Bronchial epithelial cell (primary cell): ENCODE results near the gene METTL23. TPM values are rescaled to one million over a fixed set of nuclear protein-coding genes. Genes with fewer than 3 reads are reported as not detected.
A peak's percentile ranks its signal among the peaks of the same experiment; 100 is the strongest.
"Not testable (repeated sequence)": the region's sequence is repeated elsewhere in the genome, so short reads cannot be mapped to it uniquely, and the experiment has no call there.

Experiments
- DNase-seq: peaks from one replicate; pipeline ENCODE4 v3.0.0-alpha.2; 2010; ENCODE audit warnings: low read depth
- FAIRE-seq: peaks from 2 replicates; lab custom pipeline; 2011; peaks lifted over from hg19 to GRCh38; lab: Jason Lieb, UNC
- H3K27me3 ChIP-seq: 2 replicates; pipeline ENCODE4 v1.5.1; 2011; ENCODE audit warnings: low read length; ENCODE audit not compliant: control insufficient read depth, insufficient read depth
- H3K36me3 ChIP-seq: 2 replicates; pipeline ENCODE4 v1.5.1; 2011; ENCODE audit warnings: low read length; ENCODE audit not compliant: control insufficient read depth, insufficient read depth
- H3K4me3 ChIP-seq: 2 replicates; pipeline ENCODE4 v1.5.1; 2011; ENCODE audit warnings: mild to moderate bottlenecking, low read depth, low read length, control low read depth
- CTCF ChIP-seq: IDR thresholded peaks from 2 replicates; pipeline ENCODE4 v1.5.1; 2011; ENCODE audit warnings: mild to moderate bottlenecking, moderate library complexity, low read length, control low read depth, inconsistent platforms; ENCODE audit not compliant: insufficient read depth, severe bottlenecking
- total RNA-seq: library from RNA; depleted of rRNA; stranded (reverse); fragments of >200 nt; gene quantifications from 2 replicates; pipeline ENCODE4 v1.2.1, GENCODE V29; 2014

The METTL23 gene
- total RNA-seq, 1 donor from 2014 or later, result 18.7 TPM

DNA sequence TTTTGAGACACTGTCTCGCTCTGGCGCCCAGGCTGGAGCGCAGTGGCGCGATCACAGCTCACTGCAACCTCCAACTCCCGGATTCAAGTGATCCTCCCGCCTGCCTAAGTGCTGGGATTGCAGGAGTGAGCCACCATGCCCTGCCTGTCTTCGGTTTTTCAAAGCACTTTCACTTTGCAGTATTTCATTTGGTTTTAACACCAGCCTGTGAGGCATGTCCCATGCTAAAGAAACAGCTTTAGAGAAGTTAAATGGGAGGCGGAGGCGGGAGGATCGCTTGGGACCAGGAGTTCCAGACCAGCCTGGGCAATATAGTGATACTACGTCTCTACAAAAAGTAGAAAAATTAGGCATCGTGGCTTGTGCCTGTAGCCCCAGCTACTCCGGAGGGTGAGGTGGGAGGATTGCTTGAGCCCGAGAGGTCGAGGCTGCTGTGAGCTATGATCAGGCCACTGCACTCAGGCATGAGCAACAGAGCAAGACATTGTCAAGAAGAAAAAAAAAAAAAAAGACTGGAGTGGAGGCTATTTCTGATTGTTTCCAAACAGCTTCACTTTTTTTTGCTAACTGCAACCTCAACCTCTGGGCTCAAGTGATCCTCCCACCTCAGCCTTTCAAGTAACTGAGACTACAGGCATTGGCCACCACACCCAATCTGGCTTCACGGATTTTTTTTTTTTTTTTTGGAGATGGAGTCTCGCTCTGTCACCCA, 1.3 kb downstream of the METTL23 start:
- TF ChIP-seq CTCF, result no peak
- H3K4me3 ChIP-seq, result peak overlapping the region; percentile 98
- FAIRE-seq (no peak), DNase-seq (no peak)
- peaks cover 9% of the 10 kb centered on the region for H3K36me3 ChIP-seq
- H3K27me3 ChIP-seq, result no peaks in the 10 kb centered on the region

DNA sequence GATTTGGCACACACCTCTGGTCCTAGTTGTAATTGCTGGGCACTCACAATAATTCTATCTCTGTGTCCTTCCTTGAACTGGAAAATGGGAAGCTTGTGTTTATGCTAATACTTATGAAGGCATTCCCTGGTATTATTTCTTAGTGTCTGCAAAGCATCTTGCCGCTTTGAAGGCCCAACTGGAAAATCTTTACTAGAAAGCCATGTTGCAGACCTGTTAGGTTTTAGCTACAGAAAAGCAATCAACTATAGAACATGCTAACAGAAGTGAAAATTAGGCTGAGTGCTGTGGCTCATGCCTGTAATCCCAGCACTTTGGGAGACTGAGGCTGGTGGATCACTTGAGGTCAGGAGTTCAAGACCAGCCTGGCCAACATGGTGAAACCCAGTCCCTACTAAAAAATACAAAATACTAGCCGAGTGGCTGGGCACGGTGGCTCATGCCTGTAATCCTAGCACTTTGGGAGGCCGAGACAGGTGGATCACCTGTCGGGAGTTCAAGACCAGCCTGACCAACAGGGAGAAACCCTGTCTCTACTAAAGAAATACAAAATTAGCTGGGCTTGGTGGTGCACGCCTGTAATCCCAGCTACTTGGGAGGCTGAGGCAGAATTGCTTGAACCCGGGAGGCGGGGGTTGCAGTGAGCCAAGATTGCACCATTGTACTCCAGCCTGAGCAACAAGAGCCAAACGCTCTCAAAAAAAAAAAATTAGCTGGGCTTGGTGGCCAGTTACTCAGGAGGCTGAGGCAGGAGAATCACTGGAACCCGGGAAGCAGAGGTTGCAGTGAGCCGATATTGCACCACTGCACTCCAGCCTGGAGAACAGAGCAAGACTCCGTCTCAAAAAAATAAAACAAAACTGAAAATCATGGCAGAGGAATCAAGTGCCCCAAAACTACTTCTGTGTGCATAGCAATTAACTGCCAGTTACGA, 5.4 kb downstream of the METTL23 start:
- not testable (repeated sequence) for H3K4me3 ChIP-seq, H3K36me3 ChIP-seq, DNase-seq, H3K27me3 ChIP-seq, FAIRE-seq

- Histone ChIP-seq H3K4me3 (no peak overlapping the region), H3K27me3 (no peaks in the 10 kb centered on the region), H3K36me3 (peaks cover 9% of the 10 kb centered on the region)
- FAIRE-seq, result no peak
- DNase-seq, result no peak
- TF ChIP-seq CTCF, result no peak
Measured at GRCh38 chr17:76732734-76733617, 6.3 kb downstream of the METTL23 start.

GRCh38 chr17:76733618-76733957, 6.9 kb downstream of the METTL23 start:
- DNase-seq (no peak), FAIRE-seq (no peak)
- peaks cover 9% of the 10 kb centered on the region for H3K36me3 ChIP-seq
- no peaks in the 10 kb centered on the region for H3K27me3 ChIP-seq
- TF ChIP-seq CTCF, result no peak
- H3K4me3 ChIP-seq, result no peak overlapping the region

- DNase-seq, result peak; percentile 38
- H3K4me3 ChIP-seq, result peak overlapping the region; percentile 100
- H3K27me3 ChIP-seq, result no peaks in the 10 kb centered on the region
- TF ChIP-seq CTCF, result no peak
- H3K36me3 ChIP-seq, result peaks cover 9% of the 10 kb centered on the region
- FAIRE-seq, result no peak
Measured at GRCh38 chr17:76734080-76734840, 7.6 kb downstream of the METTL23 start.
